IPS-18c (cell line): Measurements from ENCODE around the gene PLCB4.

Experiments used
- H3K4me3 ChIP-seq: 2 replicates; pipeline ENCODE4 v1.7.0; 2013; ENCODE audit warnings: low read depth, mild to moderate bottlenecking, low read length, moderate library complexity; ENCODE audit not compliant: insufficient read depth
- H3K9me3 ChIP-seq: one replicate; pipeline ENCODE4 v1.6.1; 2013; ENCODE audit warnings: mild to moderate bottlenecking, low read length, moderate library complexity; ENCODE audit not compliant: control insufficient read depth, insufficient read depth

PLCB4 gene

GRCh38 chr20:9331707-9332435, 263.0 kb downstream of the PLCB4 start:
- Histone ChIP-seq H3K9me3 (no peaks in the 10 kb centered on the region), H3K4me3 (no peak overlapping the region)

GRCh38 chr20:9332791-9333479, 264.0 kb downstream of the PLCB4 start:
- no peaks in the 10 kb centered on the region for H3K9me3 ChIP-seq

GRCh38 chr20:9334866-9335265, 266.0 kb downstream of the PLCB4 start:
- no peak overlapping the region for H3K4me3 ChIP-seq

More at GRCh38 chr20:9332791-9333479, 264.0 kb downstream of the PLCB4 start:
- H3K4me3 ChIP-seq: no peak overlapping the region

GRCh38 chr20:9338101-9338500, 269.2 kb downstream of the PLCB4 start:
- H3K4me3 ChIP-seq: no peak overlapping the region
- H3K9me3 ChIP-seq: no peaks in the 10 kb centered on the region

More at GRCh38 chr20:9334866-9335265, 266.0 kb downstream of the PLCB4 start:
- H3K9me3 ChIP-seq: no peaks in the 10 kb centered on the region

GRCh38 chr20:9339708-9340107, 270.8 kb downstream of the PLCB4 start:
- H3K4me3 ChIP-seq: no peak overlapping the region
- H3K9me3 ChIP-seq: no peaks in the 10 kb centered on the region

- Histone ChIP-seq H3K4me3 (no peak overlapping the region), H3K9me3 (no peaks in the 10 kb centered on the region)
Observed at GRCh38 chr20:9342651-9343050, 273.8 kb downstream of the PLCB4 start.

GRCh38 chr20:9344083-9344920, 275.4 kb downstream of the PLCB4 start:
- no peak overlapping the region for H3K4me3 ChIP-seq
- H3K9me3 ChIP-seq: no peaks in the 10 kb centered on the region

- Histone ChIP-seq H3K4me3 (no peak overlapping the region), H3K9me3 (peaks cover 3% of the 10 kb centered on the region)
Observed at GRCh38 chr20:9348316-9348715, 279.4 kb downstream of the PLCB4 start.

GRCh38 chr20:9348747-9349146, 279.9 kb downstream of the PLCB4 start:
- Histone ChIP-seq H3K9me3 (peaks cover 3% of the 10 kb centered on the region), H3K4me3 (no peak overlapping the region)

- peaks cover 3% of the 10 kb centered on the region for H3K9me3 ChIP-seq
- H3K4me3 ChIP-seq: no peak overlapping the region
Observed at GRCh38 chr20:9349249-9349648, 280.4 kb downstream of the PLCB4 start.

GRCh38 chr20:9352739-9353138, 283.9 kb downstream of the PLCB4 start:
- H3K4me3 ChIP-seq: no peak overlapping the region
- peaks cover 3% of the 10 kb centered on the region for H3K9me3 ChIP-seq

- Histone ChIP-seq H3K4me3 (no peak overlapping the region), H3K9me3 (peaks cover 3% of the 10 kb centered on the region)
Observed at GRCh38 chr20:9353180-9353915, 284.5 kb downstream of the PLCB4 start.

- H3K9me3 ChIP-seq: peaks cover 3% of the 10 kb centered on the region
- no peak overlapping the region for H3K4me3 ChIP-seq
Observed at GRCh38 chr20:9353916-9354276, 285.0 kb downstream of the PLCB4 start.

GRCh38 chr20:9354579-9354978, 285.7 kb downstream of the PLCB4 start:
- H3K9me3 ChIP-seq: peaks cover 3% of the 10 kb centered on the region
- H3K4me3 ChIP-seq: no peak overlapping the region

- Histone ChIP-seq H3K9me3 (no peaks in the 10 kb centered on the region), H3K4me3 (no peak overlapping the region)
Observed at GRCh38 chr20:9358001-9358400, 289.1 kb downstream of the PLCB4 start.

- Histone ChIP-seq H3K9me3 (no peaks in the 10 kb centered on the region), H3K4me3 (no peak overlapping the region)
Observed at GRCh38 chr20:9359561-9360308, 290.8 kb downstream of the PLCB4 start.

- H3K4me3 ChIP-seq: no peak overlapping the region
- H3K9me3 ChIP-seq: no peaks in the 10 kb centered on the region
Observed at GRCh38 chr20:9360431-9360830, 291.5 kb downstream of the PLCB4 start.
